Loucy (cell line): ENCODE data around the gene UBE2Q2.
"Not testable (repeated sequence)": the region's sequence is repeated elsewhere in the genome, so short reads cannot be mapped to it uniquely, and the experiment has no call there.

Experiments used
- CTCF ChIP-seq: fragments of 200-600 bp; sonication (generic); conservative IDR thresholded peaks from 2 replicates; pipeline ENCODE4 v1.5.1; 2014; ENCODE audit warnings: mild to moderate bottlenecking, antibody characterized with exemption, low read length
- EZH2phosphoT487 ChIP-seq: fragments of 200-600 bp; IDR thresholded peaks from 2 replicates; pipeline ENCODE4 v1.6.1; 2018; ENCODE audit warnings: antibody characterized with exemption, mild to moderate bottlenecking, moderate library complexity, borderline replicate concordance

GRCh38 chr15:75910355-75910754 lies 67.1 kb downstream of the UBE2Q2 start:
- TF ChIP-seq CTCF, EZH2phosphoT487: not testable (repeated sequence)
